Smooth muscle cell (in vitro differentiated cells): ENCODE data around the gene OR6S1. TPM values are rescaled to one million over a fixed set of nuclear protein-coding genes. Genes with fewer than 3 reads are reported as not detected.

Source experiments
- DNase-seq: peaks from one replicate; lab custom pipeline; 2025; ENCODE audit not compliant: unreplicated experiment; lab: John Stamatoyannopoulos, UW
- H2AFZ ChIP-seq: fragments of 200-600 bp; sonication (generic); 2 replicates; pipeline ENCODE4 v1.6.0; 2016; ENCODE audit warnings: antibody characterized with exemption, low read depth, mild to moderate bottlenecking
- H3F3A ChIP-seq: fragments of 200-600 bp; sonication (generic); 2 replicates; pipeline ENCODE4 v1.6.0; 2017; ENCODE audit warnings: antibody characterized with exemption, low read depth
- H3K27ac ChIP-seq: fragments of 200-600 bp; sonication (generic); 2 replicates; pipeline ENCODE4 v1.5.1; 2016; ENCODE audit warnings: low read depth, mild to moderate bottlenecking
- H3K27me3 ChIP-seq: fragments of 200-600 bp; sonication (generic); 2 replicates; pipeline ENCODE4 v1.6.1; 2016; ENCODE audit warnings: low read depth, mild to moderate bottlenecking
- H3K36me3 ChIP-seq: fragments of 200-600 bp; sonication (generic); 2 replicates; pipeline ENCODE4 v1.5.1; 2016; ENCODE audit warnings: low read depth
- H3K4me1 ChIP-seq: fragments of 200-600 bp; sonication (generic); 2 replicates; pipeline ENCODE4 v1.5.1; 2016; ENCODE audit warnings: low read depth
- H3K4me2 ChIP-seq: fragments of 200-600 bp; sonication (generic); 2 replicates; pipeline ENCODE4 v1.6.0; 2016; ENCODE audit warnings: mild to moderate bottlenecking
- H3K4me3 ChIP-seq: fragments of 200-600 bp; sonication (generic); 2 replicates; pipeline ENCODE4 v1.5.1; 2016; ENCODE audit warnings: mild to moderate bottlenecking
- H3K79me2 ChIP-seq: fragments of 200-600 bp; sonication (generic); 2 replicates; pipeline ENCODE4 v1.6.0; 2016; ENCODE audit warnings: low read depth, mild to moderate bottlenecking
- H3K9ac ChIP-seq: fragments of 200-600 bp; sonication (generic); 2 replicates; pipeline ENCODE4 v1.6.0; 2016; ENCODE audit warnings: low read depth
- H3K9me3 ChIP-seq: fragments of 200-600 bp; sonication (generic); replicated peaks from 2 replicates; pipeline ENCODE4 v1.5.1; 2016; ENCODE audit warnings: low read depth
- H4K20me1 ChIP-seq: fragments of 200-600 bp; sonication (generic); 2 replicates; pipeline ENCODE4 v1.6.0; 2016; ENCODE audit warnings: low read depth
- WGBS: methylation state at CpG from one replicate; pipeline ENCODE4 v1.1.7; 2016; ENCODE audit warnings: low lambda C conversion rate; 5-methylcytosine and 5-hydroxymethylcytosine counted together
- polyA plus RNA-seq: library from polyadenylated mRNA; unstranded; fragments of >200 nt; fragmentation: Nextera tagmentation; extraction: Ambion mirVana; gene quantifications from 2 replicates; pipeline ENCODE4 v1.2.1, GENCODE V29; 2016
- total RNA-seq: library from RNA; depleted of rRNA; stranded (reverse); fragments of >200 nt; gene quantifications from 2 replicates; pipeline ENCODE4 v1.2.3, GENCODE V29; 2014
- TF ChIP-seq, protein P1 (sequence below): fragments of 200-600 bp; sonication (generic); IDR thresholded peaks from 2 replicates; pipeline ENCODE4 v1.5.1; 2017; ENCODE audit warnings: borderline replicate concordance, mild to moderate bottlenecking, antibody characterized with exemption; ENCODE audit not compliant: insufficient read depth, poor library complexity, severe bottlenecking

The OR6S1 gene
- total and polyA plus RNA-seq, 2 experiments from 2014 or later = not detected

DNA sequence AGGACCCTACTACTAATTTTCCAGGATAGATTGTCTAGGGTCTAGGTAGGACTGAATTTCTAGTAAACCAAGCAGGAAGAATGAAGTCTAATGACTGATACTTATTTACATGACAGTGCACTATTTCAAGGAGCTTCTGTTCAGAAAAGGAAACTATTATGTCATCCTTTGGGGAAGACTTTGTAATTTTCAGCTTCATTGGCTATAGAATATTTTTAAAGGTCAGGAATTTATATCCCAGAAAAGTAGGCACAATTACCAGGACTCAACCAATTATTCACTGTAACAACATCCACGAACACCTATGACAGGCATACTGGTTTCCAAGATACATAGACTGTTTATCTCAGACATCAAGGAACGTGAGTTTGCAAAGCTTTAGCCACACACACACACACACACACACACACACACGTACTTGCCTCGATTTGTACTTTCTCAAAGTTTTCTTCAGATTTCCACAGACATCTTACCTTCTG, 23.2 kb downstream of the OR6S1 start:
- H3F3A ChIP-seq = peaks cover 14% of the 10 kb centered on the region
- peaks cover 7% of the 10 kb centered on the region for H3K4me1 ChIP-seq
- no peaks in the 10 kb centered on the region for H4K20me1 ChIP-seq
- DNase-seq = no peak
- no peaks in the 10 kb centered on the region for H3K9me3 ChIP-seq
- H3K79me2 ChIP-seq = no peaks in the 10 kb centered on the region
- H3K36me3 ChIP-seq = no peaks in the 10 kb centered on the region
- no peak overlapping the region for H2AFZ ChIP-seq
- no peak overlapping the region for H3K27ac ChIP-seq
- 75% methylated on average over 4 of the region's 4 CpGs for WGBS
- no peaks in the 10 kb centered on the region for H3K27me3 ChIP-seq
- no peak overlapping the region for H3K9ac ChIP-seq
- H3K4me3 ChIP-seq = no peak overlapping the region
- TF ChIP-seq, protein P1, sequence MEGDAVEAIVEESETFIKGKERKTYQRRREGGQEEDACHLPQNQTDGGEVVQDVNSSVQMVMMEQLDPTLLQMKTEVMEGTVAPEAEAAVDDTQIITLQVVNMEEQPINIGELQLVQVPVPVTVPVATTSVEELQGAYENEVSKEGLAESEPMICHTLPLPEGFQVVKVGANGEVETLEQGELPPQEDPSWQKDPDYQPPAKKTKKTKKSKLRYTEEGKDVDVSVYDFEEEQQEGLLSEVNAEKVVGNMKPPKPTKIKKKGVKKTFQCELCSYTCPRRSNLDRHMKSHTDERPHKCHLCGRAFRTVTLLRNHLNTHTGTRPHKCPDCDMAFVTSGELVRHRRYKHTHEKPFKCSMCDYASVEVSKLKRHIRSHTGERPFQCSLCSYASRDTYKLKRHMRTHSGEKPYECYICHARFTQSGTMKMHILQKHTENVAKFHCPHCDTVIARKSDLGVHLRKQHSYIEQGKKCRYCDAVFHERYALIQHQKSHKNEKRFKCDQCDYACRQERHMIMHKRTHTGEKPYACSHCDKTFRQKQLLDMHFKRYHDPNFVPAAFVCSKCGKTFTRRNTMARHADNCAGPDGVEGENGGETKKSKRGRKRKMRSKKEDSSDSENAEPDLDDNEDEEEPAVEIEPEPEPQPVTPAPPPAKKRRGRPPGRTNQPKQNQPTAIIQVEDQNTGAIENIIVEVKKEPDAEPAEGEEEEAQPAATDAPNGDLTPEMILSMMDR = no peak
- no peak overlapping the region for H3K4me2 ChIP-seq

DNA sequence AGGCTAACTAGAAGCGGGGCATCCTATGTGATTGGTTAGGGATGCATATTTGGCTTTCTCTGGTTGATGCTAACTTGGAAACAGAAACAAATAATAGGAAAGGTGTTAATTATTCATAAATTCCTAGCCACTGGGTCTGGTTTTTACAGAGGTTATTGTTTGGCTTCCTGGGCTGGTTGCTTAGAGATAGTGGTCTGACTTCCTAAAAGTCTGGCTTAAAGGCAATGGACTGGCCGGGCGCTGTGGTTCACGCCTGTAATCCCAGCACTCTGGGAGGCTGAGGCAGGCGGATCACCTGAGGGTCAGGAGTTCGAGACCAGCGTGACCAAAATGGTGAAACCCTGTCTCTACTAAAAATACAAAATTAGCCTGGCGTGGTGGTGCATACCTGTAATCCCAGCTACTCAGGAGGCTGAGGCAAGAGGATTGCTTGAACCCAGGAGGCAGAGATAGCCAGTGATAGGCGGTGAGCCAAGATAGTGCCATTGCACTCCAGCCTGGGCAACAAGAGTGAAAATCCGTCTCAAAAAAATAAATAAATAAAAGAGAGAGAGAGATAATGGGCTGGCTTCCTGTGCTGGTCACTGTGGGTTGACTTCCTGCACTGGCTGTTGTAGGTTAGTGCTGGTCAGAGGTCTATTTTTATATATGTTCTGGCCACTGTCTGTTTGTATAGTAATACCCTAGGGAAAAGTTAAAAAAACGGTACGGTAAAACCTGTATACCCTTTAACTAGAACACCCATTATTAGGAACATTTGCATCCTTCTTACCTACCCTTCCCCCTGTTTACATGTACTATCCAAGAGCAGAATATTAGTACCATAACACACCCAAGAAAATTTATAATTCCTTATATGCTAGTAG, 24.1 kb downstream of the OR6S1 start:
- TF ChIP-seq, protein P1 = no peak
- Histone ChIP-seq H3K27ac (no peak overlapping the region), H3K9ac (no peak overlapping the region), H3K4me3 (no peak overlapping the region), H2AFZ (no peak overlapping the region), H3F3A (peaks cover 14% of the 10 kb centered on the region), H3K4me1 (peaks cover 7% of the 10 kb centered on the region), H3K9me3 (no peaks in the 10 kb centered on the region), H4K20me1 (no peaks in the 10 kb centered on the region), H3K4me2 (no peak overlapping the region), H3K79me2 (no peaks in the 10 kb centered on the region), H3K36me3 (no peaks in the 10 kb centered on the region), H3K27me3 (no peaks in the 10 kb centered on the region)
- DNase-seq = no peak
- WGBS = 90% methylated on average over 12 of the region's 12 CpGs

DNA sequence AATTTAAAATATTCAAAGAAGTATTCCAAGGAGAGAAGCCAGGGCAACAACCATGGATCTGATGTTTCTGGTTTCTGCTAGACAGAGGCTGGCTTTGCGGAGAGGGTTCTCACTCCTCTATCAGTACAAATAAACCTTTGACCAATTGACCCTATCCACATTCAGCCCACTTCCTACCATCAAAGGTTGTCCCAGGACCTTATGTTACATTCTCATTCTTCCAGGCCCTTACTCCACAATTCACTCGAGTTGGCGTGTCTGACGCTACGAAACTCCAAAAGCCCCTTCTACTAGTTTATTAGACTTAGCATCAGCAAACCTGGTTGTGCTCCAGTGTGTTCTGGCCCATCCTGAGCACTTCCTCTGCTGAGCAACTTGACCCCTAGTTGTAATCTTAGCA, 25.5 kb downstream of the OR6S1 start:
- no peak overlapping the region for H3K27ac ChIP-seq
- DNase-seq = no peak
- H3K4me2 ChIP-seq = no peak overlapping the region
- TF ChIP-seq, protein P1 = no peak
- no peaks in the 10 kb centered on the region for H3K79me2 ChIP-seq
- peaks cover 14% of the 10 kb centered on the region for H3F3A ChIP-seq
- no peak overlapping the region for H3K4me3 ChIP-seq
- H3K36me3 ChIP-seq = no peaks in the 10 kb centered on the region
- peaks cover 7% of the 10 kb centered on the region for H3K4me1 ChIP-seq
- H4K20me1 ChIP-seq = no peaks in the 10 kb centered on the region
- no peak overlapping the region for H3K9ac ChIP-seq
- no peaks in the 10 kb centered on the region for H3K9me3 ChIP-seq
- 95% methylated on average over 5 of the region's 5 CpGs for WGBS
- no peak overlapping the region for H2AFZ ChIP-seq
- no peaks in the 10 kb centered on the region for H3K27me3 ChIP-seq
